Activated CD8-positive, alpha-beta T cell treated with anti-CD3 and anti-CD28 coated beads for 36 hours (primary cell): ENCODE data around the gene HIBADH. TPM values are rescaled to one million over a fixed set of nuclear protein-coding genes. Genes with fewer than 3 reads are reported as not detected.

Experiments used
- ATAC-seq: fragments of 200-7000 bp; cut with Tn5 transposase; one replicate; pipeline ENCODE4 v1.10.0; 2021; ENCODE audit warnings: mild to moderate bottlenecking, moderate library complexity
- CTCF ChIA-PET: fragments of 350-600 bp; sonication (Branson Sonifier 250); formaldehyde crosslinking; loops from one replicate; lab custom pipeline; 2021; ENCODE audit warnings: antibody characterized with exemption; lab: Charles Lee
- POLR2A ChIA-PET: fragments of 350-600 bp; sonication (Branson Sonifier 250); formaldehyde crosslinking; loops from one replicate; lab custom pipeline; 2021; ENCODE audit warnings: antibody characterized with exemption; lab: Charles Lee
- DNase-seq: peaks from one replicate; pipeline ENCODE4 v3.0.0-alpha.2; 2020
- H3K27ac Mint-ChIP-seq: one replicate; pipeline ENCODE4 v1.8.0; 2021; ENCODE audit warnings: mild to moderate bottlenecking, mixed read lengths
- H3K27me3 Mint-ChIP-seq: one replicate; pipeline ENCODE4 v1.8.0; 2021; ENCODE audit warnings: mixed read lengths
- H3K36me3 Mint-ChIP-seq: one replicate; pipeline ENCODE4 v1.8.0; 2021; ENCODE audit warnings: low read depth, mixed read lengths
- H3K4me1 Mint-ChIP-seq: one replicate; pipeline ENCODE4 v1.8.0; 2021; ENCODE audit warnings: low read depth, mixed read lengths
- H3K4me3 Mint-ChIP-seq: one replicate; pipeline ENCODE4 v1.8.0; 2021; ENCODE audit warnings: mild to moderate bottlenecking, moderate library complexity, mixed read lengths
- H3K9me3 Mint-ChIP-seq: one replicate; pipeline ENCODE4 v1.8.0; 2021; ENCODE audit warnings: mixed read lengths
- intact Hi-C: fragments of 100-400 bp; cut with micrococcal nuclease; formaldehyde crosslinking; loops from one replicate; pipeline ENCODE4 v1.10.0; 2022
- total RNA-seq, 2 experiments: library from RNA; stranded (reverse); gene quantifications; one replicate each; pipeline ENCODE4 v1.2.3, GENCODE V29; 2021
- TF ChIP-seq, protein P1 (sequence below): fragments of 200-600 bp; IDR thresholded peaks from one replicate; pipeline ENCODE4 v1.8.0; 2022; ENCODE audit warnings: antibody characterized with exemption, mild to moderate bottlenecking

Gene HIBADH
- total RNA-seq, 2 experiments from 2014 or later = 20.7 to 20.9 TPM

DNA sequence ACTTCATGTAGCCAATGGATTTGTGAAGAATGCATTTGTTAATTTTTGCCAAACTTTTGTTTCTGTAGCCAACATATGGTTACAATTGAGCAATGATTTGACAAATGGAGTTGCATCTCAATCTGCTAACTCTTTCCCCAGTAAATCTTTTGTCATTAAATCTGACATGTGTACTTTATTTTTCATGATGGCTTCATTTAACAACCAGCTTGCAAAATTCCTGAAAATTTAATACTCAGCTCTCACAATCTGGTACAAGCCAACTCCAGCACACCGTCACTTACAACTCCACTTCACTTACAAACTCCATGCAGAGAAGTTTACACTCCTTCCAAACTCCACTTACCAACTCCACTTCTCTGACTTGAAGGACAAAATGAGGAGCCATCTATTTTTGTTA lies 26.5 kb upstream of the HIBADH start:
- intact Hi-C loops = no loop called here
- H3K27ac Mint-ChIP-seq = no peak overlapping the region
- CTCF ChIA-PET = interaction anchor here (0.8 to 1.0 kb wide), 2 partner anchors 102 to 330 kb away, joined by 3 to 5 read pairs; no protein-coding TSS in a partner anchor
- ATAC-seq = no peak
- POLR2A ChIA-PET = no interaction called here
- H3K36me3 Mint-ChIP-seq = no peaks in the 10 kb centered on the region
- no peak for DNase-seq
- H3K4me1 Mint-ChIP-seq = no peaks in the 10 kb centered on the region
- H3K4me3 Mint-ChIP-seq = no peak overlapping the region
- H3K9me3 Mint-ChIP-seq = no peaks in the 10 kb centered on the region
- TF ChIP-seq, protein P1, sequence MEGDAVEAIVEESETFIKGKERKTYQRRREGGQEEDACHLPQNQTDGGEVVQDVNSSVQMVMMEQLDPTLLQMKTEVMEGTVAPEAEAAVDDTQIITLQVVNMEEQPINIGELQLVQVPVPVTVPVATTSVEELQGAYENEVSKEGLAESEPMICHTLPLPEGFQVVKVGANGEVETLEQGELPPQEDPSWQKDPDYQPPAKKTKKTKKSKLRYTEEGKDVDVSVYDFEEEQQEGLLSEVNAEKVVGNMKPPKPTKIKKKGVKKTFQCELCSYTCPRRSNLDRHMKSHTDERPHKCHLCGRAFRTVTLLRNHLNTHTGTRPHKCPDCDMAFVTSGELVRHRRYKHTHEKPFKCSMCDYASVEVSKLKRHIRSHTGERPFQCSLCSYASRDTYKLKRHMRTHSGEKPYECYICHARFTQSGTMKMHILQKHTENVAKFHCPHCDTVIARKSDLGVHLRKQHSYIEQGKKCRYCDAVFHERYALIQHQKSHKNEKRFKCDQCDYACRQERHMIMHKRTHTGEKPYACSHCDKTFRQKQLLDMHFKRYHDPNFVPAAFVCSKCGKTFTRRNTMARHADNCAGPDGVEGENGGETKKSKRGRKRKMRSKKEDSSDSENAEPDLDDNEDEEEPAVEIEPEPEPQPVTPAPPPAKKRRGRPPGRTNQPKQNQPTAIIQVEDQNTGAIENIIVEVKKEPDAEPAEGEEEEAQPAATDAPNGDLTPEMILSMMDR = no peak
- peaks cover 1% of the 10 kb centered on the region for H3K27me3 Mint-ChIP-seq

DNA sequence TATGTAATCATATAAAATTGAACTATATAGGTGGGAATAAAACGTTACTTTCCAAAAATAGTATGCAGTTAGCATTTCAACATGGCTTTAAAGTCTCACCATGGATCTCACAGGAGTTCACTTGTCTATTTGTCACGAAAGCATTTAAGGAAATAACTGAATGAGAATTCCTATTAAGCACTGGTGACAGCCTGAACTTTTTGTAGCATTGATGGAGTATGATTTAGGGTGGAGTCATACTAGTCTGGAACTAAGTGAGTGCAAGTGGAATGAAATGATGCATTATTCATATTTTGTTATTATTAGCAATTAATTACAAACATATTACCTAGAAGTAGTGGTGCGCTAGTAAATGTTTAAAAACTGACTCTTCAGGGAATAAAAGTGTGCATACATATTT lies 26.0 kb upstream of the HIBADH start:
- no peak for DNase-seq
- TF ChIP-seq, protein P1 = no peak
- ATAC-seq = no peak
- Mint-ChIP-seq H3K27ac (no peak overlapping the region), H3K36me3 (no peaks in the 10 kb centered on the region), H3K4me3 (no peak overlapping the region), H3K27me3 (peaks cover 1% of the 10 kb centered on the region), H3K9me3 (no peaks in the 10 kb centered on the region), H3K4me1 (no peaks in the 10 kb centered on the region)
- ChIA-PET POLR2A (no interaction called here), CTCF (no interaction called here)
- intact Hi-C loops = no loop called here

- Mint-ChIP-seq H3K27ac (no peak overlapping the region), H3K9me3 (no peaks in the 10 kb centered on the region), H3K4me3 (no peak overlapping the region), H3K4me1 (no peaks in the 10 kb centered on the region), H3K36me3 (no peaks in the 10 kb centered on the region), H3K27me3 (peaks cover 1% of the 10 kb centered on the region)
- ChIA-PET CTCF (no interaction called here), POLR2A (no interaction called here)
- intact Hi-C loops = no loop called here
- DNase-seq (no peak), ATAC-seq (no peak)
- TF ChIP-seq, protein P1 = no peak
Measured at GRCh38 chr7:27688056-27688455, 25.4 kb upstream of the HIBADH start.

- ChIA-PET CTCF (no interaction called here), POLR2A (no interaction called here)
- H3K4me3 Mint-ChIP-seq = no peak overlapping the region
- DNase-seq (no peak), ATAC-seq (no peak)
- TF ChIP-seq, protein P1 = no peak
- no peaks in the 10 kb centered on the region for H3K4me1 Mint-ChIP-seq
- intact Hi-C loops = no loop called here
- no peaks in the 10 kb centered on the region for H3K9me3 Mint-ChIP-seq
- H3K27ac Mint-ChIP-seq = no peak overlapping the region
- no peaks in the 10 kb centered on the region for H3K36me3 Mint-ChIP-seq
- peaks cover 1% of the 10 kb centered on the region for H3K27me3 Mint-ChIP-seq
Measured at GRCh38 chr7:27686315-27686714, 23.6 kb upstream of the HIBADH start.

- TF ChIP-seq, protein P1 = no peak
- DNase-seq (no peak), ATAC-seq (no peak)
- Mint-ChIP-seq H3K9me3 (no peaks in the 10 kb centered on the region), H3K36me3 (no peaks in the 10 kb centered on the region), H3K4me1 (no peaks in the 10 kb centered on the region), H3K27ac (no peak overlapping the region), H3K27me3 (peaks cover 1% of the 10 kb centered on the region), H3K4me3 (no peak overlapping the region)
- POLR2A ChIA-PET = no interaction called here
- CTCF ChIA-PET = no interaction called here
- intact Hi-C loops = no loop called here
Measured at GRCh38 chr7:27685893-27686292, 23.2 kb upstream of the HIBADH start.
